NCI-H2107 treated with DMSO at 0.1 percent for 48 hours (cell line): ENCODE measurements around the gene DIP2C.
"Not testable (repeated sequence)": the region's sequence is repeated elsewhere in the genome, so short reads cannot be mapped to it uniquely, and the experiment has no call there.

ENCODE experiments used
- DNase-seq: peaks from one replicate; lab custom pipeline; 2025; ENCODE audit not compliant: unreplicated experiment; lab: John Stamatoyannopoulos, UW

DIP2C gene

GRCh38 chr10:541041-541440 is 148.4 kb downstream of the DIP2C start:
- no peak for DNase-seq

- DNase-seq: no peak
These were observed 150.6 kb downstream of the DIP2C start for GRCh38 chr10:538895-539294.

GRCh38 chr10:536935-537334 is 152.5 kb downstream of the DIP2C start:
- no peak for DNase-seq

GRCh38 chr10:536371-536925 is 153.0 kb downstream of the DIP2C start:
- no peak for DNase-seq

GRCh38 chr10:535952-536351 is 153.5 kb downstream of the DIP2C start:
- no peak for DNase-seq

- DNase-seq: no peak
These were observed 154.4 kb downstream of the DIP2C start for GRCh38 chr10:535051-535450.

- DNase-seq: no peak
These were observed 155.4 kb downstream of the DIP2C start for GRCh38 chr10:534047-534566.

GRCh38 chr10:533611-534010 is 155.9 kb downstream of the DIP2C start:
- no peak for DNase-seq

GRCh38 chr10:533186-533585 is 156.3 kb downstream of the DIP2C start:
- DNase-seq: no peak

- DNase-seq: not testable (repeated sequence)
These were observed 157.1 kb downstream of the DIP2C start for GRCh38 chr10:532331-532730.

- no peak for DNase-seq
These were observed 157.9 kb downstream of the DIP2C start for GRCh38 chr10:531541-531940.

- DNase-seq: no peak
These were observed 158.8 kb downstream of the DIP2C start for GRCh38 chr10:530717-531116.

- DNase-seq: no peak
These were observed 159.8 kb downstream of the DIP2C start for GRCh38 chr10:529468-530230.

- no peak for DNase-seq
These were observed 161.0 kb downstream of the DIP2C start for GRCh38 chr10:528173-529165.

- no peak for DNase-seq
These were observed 162.1 kb downstream of the DIP2C start for GRCh38 chr10:527416-527815.

GRCh38 chr10:526651-527312 is 162.7 kb downstream of the DIP2C start:
- DNase-seq: no peak

GRCh38 chr10:525565-526315 is 163.7 kb downstream of the DIP2C start:
- DNase-seq: no peak

- no peak for DNase-seq
These were observed 165.5 kb downstream of the DIP2C start for GRCh38 chr10:523925-524324.

- no peak for DNase-seq
These were observed 167.1 kb downstream of the DIP2C start for GRCh38 chr10:522350-522749.
